D341Med (cell line): ENCODE measurements around the gene EXOC4.

Source experiments
- DNase-seq: peaks from one replicate; pipeline ENCODE4 v3.0.0; 2012; ENCODE audit warnings: low spot score

The EXOC4 gene

DNA sequence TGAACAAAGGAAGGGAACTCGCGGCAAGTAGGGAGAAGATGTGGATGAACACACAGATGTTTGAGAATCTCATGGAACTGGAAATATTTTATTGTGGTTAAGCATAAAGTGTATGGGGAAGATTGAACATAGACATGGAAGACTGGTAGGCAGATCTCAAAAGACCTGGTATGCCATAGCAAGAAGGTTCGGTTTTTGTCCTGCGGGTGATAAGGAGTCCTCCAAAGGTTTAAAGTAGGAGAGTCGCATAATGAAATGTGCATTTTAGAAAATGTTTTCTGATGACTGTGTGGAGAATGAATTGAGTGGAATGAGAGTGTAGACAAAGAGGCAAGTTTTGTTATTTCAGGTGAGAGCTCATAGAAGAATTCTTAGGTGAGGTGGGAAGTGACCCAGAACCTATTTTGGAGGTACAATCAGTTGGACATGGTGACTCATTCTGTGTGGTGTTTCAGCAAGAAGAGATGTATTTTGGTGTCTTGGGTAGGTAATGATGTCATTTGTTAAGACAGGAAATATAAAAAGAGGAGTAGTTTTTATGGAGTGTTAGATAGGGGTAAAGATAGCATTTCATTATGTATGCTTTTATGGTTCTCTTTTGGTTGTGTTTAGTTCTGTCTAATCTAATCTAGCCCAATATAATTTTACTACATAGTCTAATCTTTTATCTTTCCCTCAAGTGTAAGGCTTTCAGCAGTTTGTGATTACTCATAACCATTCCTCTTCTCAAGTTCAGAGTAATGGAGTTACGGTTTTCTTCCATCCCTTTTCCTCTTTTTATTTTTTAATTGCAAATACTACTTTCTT lies 239.2 kb downstream of the EXOC4 start:
- DNase-seq: no peak

DNA sequence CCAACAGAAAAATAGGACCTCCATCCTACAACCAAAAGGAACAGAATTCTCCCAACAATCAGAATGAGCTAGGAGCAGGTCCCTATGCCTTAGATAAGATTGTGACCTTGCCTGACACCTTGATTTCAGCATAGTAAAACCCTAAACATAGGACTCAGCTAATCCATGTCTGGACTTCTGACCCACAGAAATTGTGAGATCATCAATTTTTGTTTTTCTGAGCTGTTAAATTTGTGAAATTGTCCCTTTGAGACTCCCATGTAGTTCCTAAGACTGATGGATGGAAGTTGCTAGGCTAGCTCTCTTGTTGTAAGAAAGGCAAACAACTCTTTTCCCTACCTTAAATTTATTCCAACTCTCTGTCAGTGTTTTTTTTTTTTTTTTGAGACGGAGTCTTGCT lies 244.2 kb downstream of the EXOC4 start:
- DNase-seq: no peak

DNA sequence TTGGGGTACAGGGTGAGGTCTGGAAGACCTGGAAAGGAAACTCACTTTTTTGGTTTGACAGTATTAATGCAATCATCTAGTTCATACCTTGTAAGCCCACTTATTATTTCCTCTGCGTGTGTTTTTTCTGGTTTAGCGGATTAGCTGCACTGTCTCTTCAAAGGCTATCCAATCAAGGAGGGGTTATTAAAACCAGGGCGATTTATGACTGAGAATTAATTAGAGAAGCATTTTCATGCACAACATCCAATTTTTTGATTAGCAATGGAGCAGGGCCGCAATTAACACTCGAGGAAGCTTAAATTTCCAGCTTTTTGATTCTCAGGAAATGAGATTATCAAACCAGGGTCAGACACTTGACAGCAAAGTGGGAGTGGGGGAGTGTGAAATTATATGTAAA lies 248.9 kb downstream of the EXOC4 start:
- DNase-seq: peak; percentile 58

DNA sequence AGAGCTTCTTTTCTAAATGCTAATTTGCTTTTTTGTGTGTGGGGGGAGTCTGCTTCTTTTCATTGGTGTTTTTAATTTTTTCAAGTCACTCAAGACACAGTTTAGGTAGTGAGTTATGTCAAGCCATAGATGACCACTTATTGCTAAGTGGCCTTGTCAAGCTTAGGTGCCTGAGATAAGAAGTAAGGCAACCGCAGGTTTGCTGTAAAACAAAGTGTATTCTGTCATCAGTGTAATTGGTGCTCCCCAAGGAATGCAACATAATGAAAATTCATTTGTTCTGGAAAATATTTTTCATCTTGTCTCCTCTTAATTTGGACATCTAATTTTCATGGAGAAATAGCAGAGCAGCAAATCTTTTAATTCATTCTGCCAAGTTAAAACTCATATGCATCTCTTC lies 249.6 kb downstream of the EXOC4 start:
- no peak for DNase-seq

DNA sequence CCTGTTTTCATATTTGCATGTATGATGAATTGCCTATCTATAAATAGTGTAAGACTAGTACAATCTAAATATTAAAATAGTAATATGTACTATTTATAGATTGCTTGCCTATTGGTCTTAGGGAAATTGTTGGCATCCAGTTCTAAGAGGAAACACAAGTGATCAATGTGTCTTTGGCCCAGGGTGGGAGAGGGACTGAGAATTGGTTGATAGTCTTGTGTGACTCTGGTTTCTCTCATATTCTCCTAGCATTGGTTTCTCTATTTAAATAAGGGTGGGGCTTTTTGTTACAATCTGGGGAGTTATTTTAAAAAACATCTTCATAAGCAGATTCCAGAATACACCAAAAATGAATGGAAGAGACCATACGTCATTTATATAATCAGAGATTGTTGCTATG lies 250.1 kb downstream of the EXOC4 start:
- no peak for DNase-seq

DNA sequence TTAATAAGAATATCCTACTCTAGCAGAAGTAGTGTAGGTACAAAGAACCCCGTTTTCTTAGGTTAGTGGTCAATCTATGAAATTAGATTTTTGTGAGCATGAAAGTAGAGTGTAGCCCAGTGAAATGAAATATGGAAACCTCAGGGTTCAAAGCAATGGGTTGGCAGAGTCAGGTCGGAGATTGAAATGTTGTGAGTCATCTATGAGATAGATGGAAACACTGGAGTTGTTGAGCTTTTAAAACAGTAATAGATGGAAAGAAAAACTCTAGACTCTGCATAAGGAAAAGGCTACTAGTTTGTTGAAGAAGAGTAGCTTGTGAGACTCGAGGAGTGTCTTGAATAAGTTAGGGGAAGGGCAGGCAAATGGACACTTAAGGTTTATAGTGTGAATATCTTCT lies 251.9 kb downstream of the EXOC4 start:
- no peak for DNase-seq

DNA sequence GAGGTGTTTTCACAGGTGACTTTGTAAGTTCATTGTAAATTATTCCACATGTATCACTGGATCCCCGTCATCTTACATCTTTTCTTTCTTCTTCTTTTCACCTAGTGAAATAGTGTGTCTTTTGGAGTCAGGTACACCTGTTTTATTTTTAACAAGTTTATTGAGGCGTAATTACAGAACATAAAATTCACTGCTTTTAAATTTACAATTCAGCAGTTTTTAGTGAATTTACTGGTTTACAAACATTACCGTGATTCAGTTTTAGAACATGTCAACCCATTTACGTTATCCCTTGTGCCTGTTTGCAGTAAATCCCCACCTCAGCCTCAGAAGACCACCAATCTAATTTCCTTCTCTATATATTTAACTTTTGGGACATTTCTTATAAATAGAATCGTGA lies 256.9 kb downstream of the EXOC4 start:
- DNase-seq: no peak

DNA sequence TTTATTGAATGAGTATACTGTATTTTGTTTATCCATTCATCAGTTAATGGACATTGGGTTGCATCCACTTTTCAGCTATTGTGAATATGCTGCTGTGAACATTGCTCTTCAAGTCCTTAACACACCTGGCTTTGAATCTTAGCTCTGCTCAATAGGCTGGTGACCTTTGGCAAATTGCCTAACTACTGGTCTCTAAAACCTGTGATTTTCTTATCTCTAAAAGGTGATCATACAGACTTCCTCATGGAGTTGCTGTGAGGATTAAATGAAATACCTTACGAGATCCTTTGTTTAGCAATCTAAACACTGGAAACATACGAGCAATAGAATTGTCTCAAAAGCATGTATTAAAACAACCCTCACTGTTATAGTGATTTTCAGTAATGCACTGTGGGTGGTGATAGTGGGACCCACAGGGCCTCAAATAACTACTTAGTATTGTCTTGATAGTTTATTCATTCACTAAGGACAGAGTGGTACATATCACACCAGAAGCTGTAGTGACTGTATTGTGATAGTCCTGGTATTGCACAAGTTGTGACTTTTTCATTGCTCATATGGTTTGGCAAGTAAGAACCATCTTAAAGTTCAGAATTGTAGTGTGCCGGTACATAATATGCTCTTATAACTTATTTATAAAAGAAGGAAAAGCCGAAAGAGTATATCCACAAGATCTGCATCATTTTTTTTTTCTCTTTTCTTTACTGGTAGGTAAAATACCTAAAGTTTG lies 257.6 kb downstream of the EXOC4 start:
- DNase-seq: no peak

DNA sequence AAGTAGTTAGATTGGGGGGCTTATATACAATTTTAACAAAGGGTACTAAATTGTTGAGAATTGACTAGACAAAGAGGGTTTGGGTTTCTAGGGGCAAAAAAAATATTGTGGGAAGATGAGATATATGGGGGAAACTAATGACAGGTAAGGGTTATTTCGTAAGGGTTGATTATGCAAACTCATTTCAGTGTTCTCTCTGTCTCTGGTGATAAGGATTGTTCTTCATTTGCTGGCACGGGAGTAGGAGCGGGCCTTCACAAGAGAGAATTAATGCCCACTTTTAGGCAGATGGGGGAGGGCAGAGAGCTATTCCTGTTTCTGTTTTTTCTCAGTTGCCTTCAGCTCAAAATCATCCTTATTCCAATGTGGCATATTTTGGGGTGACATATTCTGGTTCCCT lies 258.4 kb downstream of the EXOC4 start:
- no peak for DNase-seq

DNA sequence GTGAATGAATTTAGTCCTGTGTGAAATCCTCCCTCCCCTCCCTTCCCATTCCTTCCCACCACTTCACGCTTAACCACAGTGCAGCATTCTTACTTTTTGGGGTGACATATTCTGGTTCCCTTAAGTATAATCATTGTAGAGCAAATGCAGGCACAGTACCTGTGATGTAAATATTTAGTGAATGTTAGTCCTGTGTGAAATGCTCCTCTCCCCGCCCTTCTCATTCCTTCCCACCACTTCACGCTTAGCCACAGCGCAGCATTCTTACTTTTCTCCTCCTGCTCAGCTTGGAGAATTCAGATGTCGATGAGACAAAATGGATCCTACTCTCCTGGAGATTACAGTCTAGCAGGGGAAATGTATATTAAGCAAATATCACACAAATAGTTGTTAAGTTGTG lies 258.8 kb downstream of the EXOC4 start:
- no peak for DNase-seq

DNA sequence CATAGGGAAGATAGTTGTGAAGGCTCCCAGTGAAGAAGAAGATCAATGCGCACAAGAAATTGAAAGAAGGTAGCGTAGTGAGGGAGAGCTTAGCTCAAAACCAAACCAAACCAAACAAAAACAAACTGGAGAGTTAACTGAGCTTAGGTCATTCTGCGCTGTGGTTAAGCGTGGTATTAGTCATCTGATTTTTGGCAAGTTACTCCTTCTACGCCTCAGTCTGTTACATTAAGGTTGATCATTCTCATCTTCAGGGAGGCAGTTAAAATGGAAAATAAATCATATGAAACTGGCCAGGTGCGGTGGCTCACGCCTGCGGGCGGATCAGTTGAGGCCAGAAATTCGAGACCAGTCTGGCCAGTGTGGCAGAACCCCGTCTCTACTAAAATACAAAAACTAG lies 259.7 kb downstream of the EXOC4 start:
- no peak for DNase-seq

DNA sequence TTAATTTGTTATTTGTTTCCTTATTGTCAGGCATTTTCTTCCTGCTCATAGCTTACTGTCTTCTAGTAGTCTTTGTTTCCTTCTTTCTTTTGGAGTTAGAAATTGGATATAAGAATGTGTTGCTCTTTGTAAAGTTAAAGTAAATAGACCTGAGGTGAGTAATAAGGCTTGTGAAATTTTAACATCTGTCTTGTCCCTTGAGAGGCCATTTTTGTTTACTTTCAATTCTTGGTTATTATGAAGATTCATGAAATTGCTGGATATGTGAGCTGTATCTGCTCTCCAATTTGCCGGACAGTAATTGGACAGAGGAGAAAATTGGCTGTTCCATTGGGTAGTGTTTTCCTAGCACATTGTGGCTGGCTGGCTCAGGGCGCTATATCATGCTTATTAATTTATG lies 260.7 kb downstream of the EXOC4 start:
- DNase-seq: no peak

DNA sequence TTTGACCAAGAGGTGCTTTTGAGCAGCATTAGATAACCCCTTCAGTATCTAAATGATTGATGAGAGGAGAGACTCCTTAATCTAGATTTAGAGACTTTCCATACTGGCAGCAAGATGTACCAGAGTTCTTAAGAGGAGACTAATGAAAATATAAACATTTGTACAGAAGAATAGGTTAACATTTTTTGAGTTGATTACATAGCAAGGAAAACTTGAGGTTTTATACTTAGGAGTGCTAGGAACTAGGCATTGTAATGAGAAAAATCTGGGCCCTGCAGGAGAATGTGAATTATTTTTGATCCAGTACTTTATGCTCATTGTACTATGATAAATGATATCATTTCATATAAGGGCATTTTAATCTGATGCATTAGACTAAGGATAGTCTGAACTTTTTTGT lies 261.7 kb downstream of the EXOC4 start:
- no peak for DNase-seq

DNA sequence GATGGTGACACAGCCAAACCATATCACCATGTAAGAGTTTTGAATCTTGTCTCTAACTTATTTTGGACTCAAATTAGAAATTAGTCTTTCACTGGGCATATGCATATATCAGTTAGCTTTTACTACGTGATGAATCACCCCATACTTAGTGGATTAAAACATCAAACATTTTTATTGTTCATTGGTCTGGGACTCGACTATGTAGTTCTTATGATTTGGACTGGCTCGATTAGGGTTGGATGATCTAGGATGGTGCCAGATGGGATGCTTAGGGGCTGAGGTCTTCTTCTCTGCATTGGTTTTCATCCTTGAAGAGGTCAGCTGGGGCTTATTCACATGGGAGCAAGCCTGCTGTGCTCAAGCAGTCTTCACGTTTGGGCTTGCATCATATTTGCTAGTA lies 264.9 kb downstream of the EXOC4 start:
- no peak for DNase-seq

DNA sequence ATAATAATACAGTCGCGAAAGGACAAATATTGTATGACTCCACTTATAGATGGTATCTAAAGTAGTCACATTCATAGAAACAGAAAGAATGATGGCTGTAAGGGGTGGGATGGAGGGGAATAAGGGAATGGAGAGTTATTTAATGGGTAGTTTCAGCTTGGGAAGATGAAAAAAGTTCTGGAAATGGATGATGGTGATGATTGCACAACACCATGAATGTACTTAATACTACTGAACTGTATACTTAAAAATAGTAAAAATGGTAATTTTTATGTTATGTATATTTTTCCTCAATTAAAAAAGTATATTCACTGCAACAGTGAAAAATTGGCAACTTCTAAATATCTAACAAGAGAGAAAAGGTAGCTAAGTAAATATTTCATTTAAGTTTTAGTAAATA lies 265.8 kb downstream of the EXOC4 start:
- DNase-seq: no peak

DNA sequence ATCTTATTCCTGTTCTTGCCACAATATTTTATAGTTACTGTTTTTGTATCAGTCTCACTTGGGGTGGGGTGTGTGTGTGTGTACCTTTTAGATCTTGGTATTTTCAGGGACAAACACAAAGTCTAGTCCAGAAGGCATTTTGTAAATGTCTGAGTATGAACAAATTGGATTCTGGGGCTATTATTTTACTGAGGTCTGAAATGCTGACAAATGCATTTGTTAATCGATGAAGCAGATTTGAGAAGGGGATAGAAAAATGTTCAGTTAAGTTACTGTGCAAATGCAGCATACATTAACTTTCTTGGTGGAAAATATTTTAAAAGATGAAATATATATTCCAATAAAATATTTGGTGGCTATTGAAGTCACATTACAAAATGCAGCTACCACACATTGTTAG lies 267.4 kb downstream of the EXOC4 start:
- DNase-seq: no peak

DNA sequence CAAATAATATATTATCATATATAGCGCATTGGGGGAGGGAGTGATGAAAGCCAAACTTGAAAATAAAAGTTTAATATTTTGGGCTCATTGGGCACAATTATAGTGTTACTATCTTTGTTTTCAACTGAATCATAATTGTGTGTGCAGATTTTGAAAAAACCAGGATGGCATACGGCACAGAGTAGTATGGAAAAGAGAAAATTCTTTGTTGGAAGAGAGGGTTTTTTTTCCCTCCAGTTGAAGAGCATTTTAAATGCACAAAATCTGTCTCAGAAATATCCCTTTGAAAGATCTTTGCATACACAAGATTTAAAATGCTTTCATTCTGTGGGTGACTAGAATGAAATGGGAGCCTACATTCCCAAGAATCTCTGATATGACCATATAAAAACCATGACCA lies 269.6 kb downstream of the EXOC4 start:
- no peak for DNase-seq

DNA sequence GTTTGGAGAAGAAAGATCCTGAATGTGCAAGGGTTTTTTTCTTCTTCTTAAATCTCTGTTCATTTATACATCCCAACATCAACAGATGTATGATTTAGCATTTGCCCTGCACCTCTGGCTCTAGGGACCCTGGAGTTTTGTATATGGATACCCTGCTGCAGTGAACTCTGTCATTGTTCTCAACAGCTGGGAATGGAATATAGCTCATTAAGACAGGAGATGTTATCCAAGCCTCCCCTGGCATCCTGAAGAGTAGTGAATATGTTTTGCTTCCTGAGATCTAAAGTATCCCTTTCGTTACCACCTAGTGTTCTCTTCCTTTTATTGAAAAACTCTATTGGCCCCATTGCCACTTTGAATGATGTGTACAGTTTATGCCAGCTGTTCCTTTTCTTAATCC lies 275.9 kb downstream of the EXOC4 start:
- no peak for DNase-seq

DNA sequence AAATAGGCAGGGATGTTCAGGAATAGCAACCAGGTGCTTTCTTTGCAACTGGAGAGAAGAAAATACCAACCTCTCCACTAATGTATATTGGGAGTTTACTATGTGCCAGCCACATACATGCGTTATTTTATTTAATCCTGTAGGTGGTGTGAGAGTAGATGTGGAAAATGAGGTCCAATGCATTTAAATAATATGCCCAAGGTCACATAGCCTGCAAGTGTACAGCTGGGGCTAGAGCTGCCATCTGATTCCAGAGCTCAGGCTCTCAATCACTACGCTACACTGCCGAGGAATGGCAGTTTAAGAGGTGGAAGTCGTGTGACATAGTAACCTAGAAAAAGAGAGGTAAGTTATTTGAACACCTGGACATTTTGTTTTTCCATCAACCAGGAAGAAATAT lies 277.0 kb downstream of the EXOC4 start:
- no peak for DNase-seq

DNA sequence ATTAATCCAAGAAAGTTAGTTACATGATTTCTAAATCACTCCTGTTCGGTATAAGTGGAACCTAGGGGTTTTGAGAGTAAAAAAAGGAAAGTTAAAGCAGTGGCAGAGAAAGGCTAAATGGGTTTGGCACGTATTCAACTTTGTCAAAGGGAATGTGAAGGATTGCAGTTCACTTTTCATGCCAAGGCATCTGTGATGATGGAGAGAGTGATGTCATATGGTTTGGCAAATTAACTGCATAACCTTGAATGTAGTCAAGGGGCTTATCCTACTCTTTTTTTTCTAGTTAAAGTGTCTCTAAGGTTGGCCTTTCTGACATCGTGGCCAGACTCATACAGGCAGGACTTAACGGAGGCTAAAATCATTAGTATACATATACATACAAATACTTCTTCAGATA lies 277.8 kb downstream of the EXOC4 start:
- no peak for DNase-seq

DNA sequence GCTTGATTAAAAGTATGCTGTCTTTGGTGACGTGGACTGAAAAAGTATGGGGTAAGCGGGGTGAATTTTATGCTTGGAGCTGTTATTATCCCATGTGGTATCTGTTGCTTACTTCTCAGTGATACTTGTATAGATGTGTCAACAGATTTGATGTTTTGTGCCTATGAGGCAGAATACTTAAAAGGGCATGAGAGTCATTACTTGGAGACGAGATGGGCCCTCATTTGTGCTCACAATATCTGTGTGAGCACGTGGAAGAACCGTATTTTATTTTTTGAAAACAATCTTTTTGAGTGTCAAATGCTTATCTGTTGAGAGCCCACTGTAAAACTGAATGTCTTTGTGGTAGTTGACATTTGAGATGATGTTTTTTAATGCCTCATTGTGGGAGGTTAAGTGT lies 281.9 kb downstream of the EXOC4 start:
- no peak for DNase-seq

DNA sequence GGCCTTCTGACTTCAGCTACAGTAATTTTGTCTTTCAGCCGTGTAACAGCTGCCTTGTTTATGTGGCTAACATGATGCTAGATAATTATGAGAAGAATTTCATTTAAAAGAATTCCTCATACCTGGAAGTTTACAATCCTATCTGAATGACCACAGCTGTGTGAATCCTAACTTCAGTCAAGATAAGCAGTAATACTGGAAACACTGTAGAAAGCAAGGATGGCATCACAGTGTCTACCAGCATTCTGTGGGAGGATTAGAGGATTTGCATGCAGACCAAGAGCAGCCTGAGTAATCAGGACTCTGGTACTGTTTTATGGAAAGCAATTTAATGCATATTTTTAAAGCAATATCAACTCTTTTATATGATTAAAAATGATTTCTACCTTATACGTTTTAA lies 282.4 kb downstream of the EXOC4 start:
- peak; percentile 25 for DNase-seq

DNA sequence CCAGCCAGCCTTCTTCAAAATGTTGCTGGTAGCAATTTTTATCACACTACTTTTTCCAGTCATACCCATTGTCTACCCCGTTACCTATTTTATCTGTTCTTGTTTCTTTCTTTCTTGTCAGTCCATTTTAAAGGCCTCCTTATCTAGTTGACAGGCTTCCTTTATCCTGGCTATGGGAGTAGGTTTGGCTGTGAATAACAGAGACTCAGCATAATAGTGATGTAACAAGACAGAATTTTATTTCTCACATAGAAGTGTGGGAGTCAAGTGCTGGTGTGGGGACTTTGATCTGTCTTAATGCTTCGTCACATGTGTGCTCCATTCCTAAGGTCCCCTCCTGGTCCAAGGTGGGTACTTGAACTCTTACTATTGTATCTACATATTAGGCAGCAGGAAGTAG lies 283.6 kb downstream of the EXOC4 start:
- DNase-seq: no peak

DNA sequence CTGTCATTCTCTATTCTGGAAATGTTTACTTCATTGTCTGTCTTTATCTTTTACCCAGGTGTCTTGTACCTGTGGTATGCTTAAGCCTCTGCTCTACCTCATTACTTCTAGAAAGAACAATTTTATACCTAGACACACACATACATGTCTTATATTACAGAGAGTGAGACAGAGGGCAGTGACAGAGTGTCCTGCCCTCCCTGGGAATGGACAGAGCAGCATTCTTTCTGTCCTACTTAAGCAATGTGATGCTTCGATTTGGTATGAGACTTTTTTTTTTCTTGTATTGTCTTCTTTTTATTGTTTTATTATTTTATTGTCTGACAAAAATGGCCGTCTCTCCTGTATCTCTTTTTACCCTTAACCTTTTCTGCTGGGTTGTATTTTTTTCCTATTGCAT lies 286.1 kb downstream of the EXOC4 start:
- no peak for DNase-seq
